ENCODE results near the gene AFF2.

The AFF2 gene

GRCh38 chrX:148592595-148592994, 92.2 kb downstream of the AFF2 start (continued):
- TF ChIP-seq ESRRG (CRISPR knock-in tag; IDR thresholded peaks at IDR 0.05) = no peak
- TF ChIP-seq ZNF70 (CRISPR knock-in tag; IDR thresholded peaks at IDR 0.05) = no peak
- no peak for TF ChIP-seq PPARA (CRISPR knock-in tag; IDR thresholded peaks at IDR 0.05; ENCODE audit: borderline replicate concordance)
- no peak for TF ChIP-seq ISL1 (CRISPR knock-in tag; IDR thresholded peaks at IDR 0.05)
- TF ChIP-seq CSRNP3 (CRISPR knock-in tag; IDR thresholded peaks at IDR 0.05) = no peak
- no peak for TF ChIP-seq CSDC2 (CRISPR knock-in tag; IDR thresholded peaks at IDR 0.05)

GRCh38 chrX:148593146-148593545, 92.7 kb downstream of the AFF2 start:
- TF ChIP-seq ZNF70 (CRISPR knock-in tag; IDR thresholded peaks at IDR 0.05) = no peak
- TF ChIP-seq TOX (CRISPR knock-in tag; IDR thresholded peaks at IDR 0.05; ENCODE audit: borderline replicate concordance) = no peak
- TF ChIP-seq ARNTL (CRISPR knock-in tag; IDR thresholded peaks at IDR 0.05; ENCODE audit: borderline replicate concordance, low read depth) = no peak
- TF ChIP-seq ZNF8 (CRISPR knock-in tag; IDR thresholded peaks at IDR 0.05) = no peak
- TF ChIP-seq OSR1 (CRISPR knock-in tag; IDR thresholded peaks at IDR 0.05) = no peak
- TF ChIP-seq RARB (CRISPR knock-in tag; IDR thresholded peaks at IDR 0.05) = no peak
- no peak for TF ChIP-seq PATZ1 (CRISPR knock-in tag; IDR thresholded peaks at IDR 0.05; ENCODE audit: borderline replicate concordance)
- TF ChIP-seq ZFP30 (CRISPR knock-in tag; IDR thresholded peaks at IDR 0.05) = no peak
- TF ChIP-seq TCF4 (CRISPR knock-in tag; IDR thresholded peaks at IDR 0.05; ENCODE audit: borderline replicate concordance) = no peak
- TF ChIP-seq ZFP3 (CRISPR knock-in tag; IDR thresholded peaks at IDR 0.05) = no peak
- no peak for TF ChIP-seq SNAI2 (CRISPR knock-in tag; IDR thresholded peaks at IDR 0.05)
- TF ChIP-seq, protein P1, sequence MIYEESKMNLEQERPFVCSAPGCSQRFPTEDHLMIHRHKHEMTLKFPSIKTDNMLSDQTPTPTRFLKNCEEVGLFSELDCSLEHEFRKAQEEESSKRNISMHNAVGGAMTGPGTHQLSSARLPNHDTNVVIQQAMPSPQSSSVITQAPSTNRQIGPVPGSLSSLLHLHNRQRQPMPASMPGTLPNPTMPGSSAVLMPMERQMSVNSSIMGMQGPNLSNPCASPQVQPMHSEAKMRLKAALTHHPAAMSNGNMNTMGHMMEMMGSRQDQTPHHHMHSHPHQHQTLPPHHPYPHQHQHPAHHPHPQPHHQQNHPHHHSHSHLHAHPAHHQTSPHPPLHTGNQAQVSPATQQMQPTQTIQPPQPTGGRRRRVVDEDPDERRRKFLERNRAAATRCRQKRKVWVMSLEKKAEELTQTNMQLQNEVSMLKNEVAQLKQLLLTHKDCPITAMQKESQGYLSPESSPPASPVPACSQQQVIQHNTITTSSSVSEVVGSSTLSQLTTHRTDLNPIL (CRISPR knock-in tag; IDR thresholded peaks at IDR 0.05; ENCODE audit: low read depth) = no peak
- no peak for TF ChIP-seq ZC3H10 (CRISPR knock-in tag; IDR thresholded peaks at IDR 0.05)
- TF ChIP-seq, protein P2, sequence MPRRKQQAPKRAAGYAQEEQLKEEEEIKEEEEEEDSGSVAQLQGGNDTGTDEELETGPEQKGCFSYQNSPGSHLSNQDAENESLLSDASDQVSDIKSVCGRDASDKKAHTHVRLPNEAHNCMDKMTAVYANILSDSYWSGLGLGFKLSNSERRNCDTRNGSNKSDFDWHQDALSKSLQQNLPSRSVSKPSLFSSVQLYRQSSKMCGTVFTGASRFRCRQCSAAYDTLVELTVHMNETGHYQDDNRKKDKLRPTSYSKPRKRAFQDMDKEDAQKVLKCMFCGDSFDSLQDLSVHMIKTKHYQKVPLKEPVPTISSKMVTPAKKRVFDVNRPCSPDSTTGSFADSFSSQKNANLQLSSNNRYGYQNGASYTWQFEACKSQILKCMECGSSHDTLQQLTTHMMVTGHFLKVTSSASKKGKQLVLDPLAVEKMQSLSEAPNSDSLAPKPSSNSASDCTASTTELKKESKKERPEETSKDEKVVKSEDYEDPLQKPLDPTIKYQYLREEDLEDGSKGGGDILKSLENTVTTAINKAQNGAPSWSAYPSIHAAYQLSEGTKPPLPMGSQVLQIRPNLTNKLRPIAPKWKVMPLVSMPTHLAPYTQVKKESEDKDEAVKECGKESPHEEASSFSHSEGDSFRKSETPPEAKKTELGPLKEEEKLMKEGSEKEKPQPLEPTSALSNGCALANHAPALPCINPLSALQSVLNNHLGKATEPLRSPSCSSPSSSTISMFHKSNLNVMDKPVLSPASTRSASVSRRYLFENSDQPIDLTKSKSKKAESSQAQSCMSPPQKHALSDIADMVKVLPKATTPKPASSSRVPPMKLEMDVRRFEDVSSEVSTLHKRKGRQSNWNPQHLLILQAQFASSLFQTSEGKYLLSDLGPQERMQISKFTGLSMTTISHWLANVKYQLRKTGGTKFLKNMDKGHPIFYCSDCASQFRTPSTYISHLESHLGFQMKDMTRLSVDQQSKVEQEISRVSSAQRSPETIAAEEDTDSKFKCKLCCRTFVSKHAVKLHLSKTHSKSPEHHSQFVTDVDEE (CRISPR knock-in tag; IDR thresholded peaks at IDR 0.05) = no peak
- no peak for ATAC-seq

GRCh38 chrX:148593987-148594386, 93.6 kb downstream of the AFF2 start:
- no peak for TF ChIP-seq ZNF70 (CRISPR knock-in tag; IDR thresholded peaks at IDR 0.05)
- no peak for ATAC-seq

- TF ChIP-seq RARB (CRISPR knock-in tag; IDR thresholded peaks at IDR 0.05) = no peak
- TF ChIP-seq CSRNP3 (CRISPR knock-in tag; IDR thresholded peaks at IDR 0.05) = no peak
- no peak for TF ChIP-seq BACH2 (CRISPR knock-in tag; IDR thresholded peaks at IDR 0.05; ENCODE audit: borderline replicate concordance)
- TF ChIP-seq ZFP3 (CRISPR knock-in tag; IDR thresholded peaks at IDR 0.05) = no peak
- ATAC-seq = no peak
These were observed 99.0 kb downstream of the AFF2 start for GRCh38 chrX:148599404-148599803.
